HCT116 (cell line): ENCODE data around the gene C1QTNF4. TPM values are rescaled to one million over a fixed set of nuclear protein-coding genes. Genes with fewer than 3 reads are reported as not detected.

Source experiments
- ATAC-seq: fragments of 200-7000 bp; cut with Tn5 transposase; 2 replicates; pipeline ENCODE4 v1.9.1; 2020; ENCODE audit warnings: mild to moderate bottlenecking, moderate library complexity
- BruUV-seq: library from RNA; stranded (reverse); fragments of 400-500 nt; replicated peaks from 2 replicates; lab custom pipeline; 2021; lab: Mats Ljungman, UMichigan
- CTCF ChIA-PET: fragments of 300-600 bp; sonication (Branson Sonifier 250); formaldehyde crosslinking; loops from one replicate; lab custom pipeline; 2021; ENCODE audit warnings: antibody characterized with exemption; lab: Charles Lee
- POLR2A ChIA-PET: fragments of 300-600, 350-600 bp; sonication (Branson Sonifier 250); formaldehyde crosslinking; loops from one replicate; lab custom pipeline; 2021; ENCODE audit warnings: antibody characterized with exemption; lab: Charles Lee
- RAD21 ChIA-PET, 2 experiments: fragments of 300-600 bp; sonication (Branson Sonifier 250); formaldehyde crosslinking; loops; one replicate each; lab custom pipeline; 2023; ENCODE audit warnings: low total read pairs in 2 of 2; ENCODE audit not compliant: uncharacterized antibody in 2 of 2, unreplicated experiment in 2 of 2, low non-redundant PET in 1 of 2; lab: Charles Lee
- DNase-seq: peaks from one replicate; pipeline ENCODE4 v3.0.0-alpha.2; 2010; ENCODE audit warnings: low read depth, low spot score
- H2AFZ ChIP-seq: fragments of 200-600 bp; shearing (Covaris generic), sonication (generic); 2 replicates; pipeline ENCODE4 v1.6.1; 2017; ENCODE audit warnings: low read depth, mixed run types, mixed read lengths, antibody characterized with exemption, low read length; ENCODE audit not compliant: poor library complexity, severe bottlenecking
- H3K27ac ChIP-seq: 2 replicates; pipeline ENCODE4 v1.5.1; 2012; ENCODE audit warnings: low read depth, low read length
- H3K27me3 ChIP-seq: fragments of 200-600 bp; sonication (generic); 2 replicates; pipeline ENCODE4 v1.6.1; 2016; ENCODE audit warnings: mixed run types, low read length, mixed read lengths; ENCODE audit not compliant: insufficient read depth
- H3K36me3 ChIP-seq, 2 experiments: fragments of 200-500 bp in 1 of 2; fragments of 200-600 bp in 1 of 2; sonication (Bioruptor generic) in 1 of 2; sonication (generic) in 1 of 2; 2 replicates each; pipeline versions ENCODE4 v1.5.1 to v1.6.1; 2014 to 2016; ENCODE audit warnings: low read length in 2 of 2, inconsistent platforms in 1 of 2, mixed read lengths in 1 of 2, mixed run types in 1 of 2; ENCODE audit not compliant: insufficient read depth in 2 of 2, control insufficient read depth in 1 of 2
- H3K4me1 ChIP-seq, 2 experiments: fragments of 200-600 bp in 1 of 2; sonication (generic) in 1 of 2; 2 replicates each; pipeline versions ENCODE4 v1.5.1 to v1.6.1; 2012 to 2017; ENCODE audit warnings: low read length in 2 of 2, inconsistent platforms in 1 of 2, mild to moderate bottlenecking in 1 of 2, mixed read lengths in 1 of 2, mixed run types in 1 of 2, moderate library complexity in 1 of 2; ENCODE audit not compliant: insufficient read depth in 2 of 2, control insufficient read depth in 1 of 2
- H3K4me2 ChIP-seq: fragments of 200-600 bp; sonication (generic); 2 replicates; pipeline ENCODE4 v1.6.1; 2017; ENCODE audit warnings: mixed run types, low read length, mixed read lengths
- H3K4me3 ChIP-seq, 2 experiments: fragments of 200-600 bp in 1 of 2; sonication (generic) in 1 of 2; replicated peaks in 1 of 2; 2 replicates each; pipeline ENCODE4 v1.5.1; 2011 to 2016; ENCODE audit warnings: low read length in 2 of 2, control low read depth in 1 of 2, low read depth in 1 of 2, mild to moderate bottlenecking in 1 of 2, mixed read lengths in 1 of 2, mixed run types in 1 of 2
- H3K79me2 ChIP-seq: fragments of 200-600 bp; sonication (generic); 2 replicates; pipeline ENCODE4 v1.6.1; 2017; ENCODE audit warnings: mild to moderate bottlenecking, mixed run types, low read length, moderate library complexity, mixed read lengths; ENCODE audit not compliant: insufficient read depth
- H3K9ac ChIP-seq: fragments of 200-600 bp; sonication (generic); 2 replicates; pipeline ENCODE4 v1.6.1; 2016; ENCODE audit warnings: low read length, mixed read lengths
- H3K9me2 ChIP-seq: fragments of 200-600 bp; sonication (generic), shearing (Covaris generic); 2 replicates; pipeline ENCODE4 v1.6.1; 2017; ENCODE audit warnings: mixed run types, mild to moderate bottlenecking, moderate library complexity; ENCODE audit not compliant: insufficient read depth
- H3K9me3 ChIP-seq, 2 experiments: fragments of 200-500 bp in 1 of 2; fragments of 200-600 bp in 1 of 2; sonication (Bioruptor generic) in 1 of 2; sonication (generic) in 1 of 2; 2 replicates each; pipeline ENCODE4 v1.6.1; 2014 to 2017; ENCODE audit warnings: low read length in 2 of 2, mixed read lengths in 2 of 2, inconsistent platforms in 1 of 2, low read depth in 1 of 2, mild to moderate bottlenecking in 1 of 2, mixed run types in 1 of 2, moderate library complexity in 1 of 2; ENCODE audit not compliant: control insufficient read depth in 1 of 2, insufficient read depth in 1 of 2
- H4K20me1 ChIP-seq: fragments of 200-600 bp; sonication (generic), shearing (Covaris generic); 2 replicates; pipeline ENCODE4 v1.6.1; 2017; ENCODE audit warnings: mixed run types, mild to moderate bottlenecking, moderate library complexity; ENCODE audit not compliant: insufficient read depth
- EGR1 ChIP-seq: IDR thresholded peaks from 2 replicates; pipeline ENCODE4 v1.6.1; 2012; ENCODE audit warnings: low read depth
- ELF1 ChIP-seq: IDR thresholded peaks from 2 replicates; pipeline ENCODE4 v1.6.1; 2012; ENCODE audit warnings: low read depth, borderline replicate concordance
- EZH2 ChIP-seq: fragments of 200-600 bp; sonication (generic); IDR thresholded peaks from 2 replicates; pipeline ENCODE4 v1.6.1; 2017; ENCODE audit warnings: antibody characterized with exemption, mixed run types
- FOSL1 ChIP-seq: IDR thresholded peaks from 2 replicates; pipeline ENCODE4 v1.6.1; 2012; ENCODE audit warnings: low read depth
- JUND ChIP-seq: IDR thresholded peaks from 2 replicates; pipeline ENCODE4 v1.6.1; 2012
- RAD21 ChIP-seq: IDR thresholded peaks from 2 replicates; pipeline ENCODE4 v1.6.1; 2012; ENCODE audit warnings: low read depth, mild to moderate bottlenecking
- SIN3A ChIP-seq: IDR thresholded peaks from 2 replicates; pipeline ENCODE4 v1.6.1; 2012; ENCODE audit warnings: low read depth
- YY1 ChIP-seq: IDR thresholded peaks from 2 replicates; pipeline ENCODE4 v1.6.1; 2011; ENCODE audit warnings: low read length, low read depth, moderate library complexity, mild to moderate bottlenecking; ENCODE audit not compliant: insufficient replicate concordance; ENCODE audit errors: extremely low read depth
- intact Hi-C: fragments of 100-400 bp; cut with micrococcal nuclease; formaldehyde crosslinking; loops from 2 replicates; pipeline ENCODE4 v1.10.0; 2022
- total RNA-seq: library from RNA; stranded (reverse); gene quantifications from one replicate; pipeline ENCODE4 v1.2.1, GENCODE V29; 2021; ENCODE audit not compliant: unreplicated experiment
- TF ChIP-seq, protein P1 (sequence below), 3 experiments: fragments of 200-600 bp in 1 of 3; sonication (generic) in 1 of 3; IDR thresholded peaks in 2 of 3; conservative IDR thresholded peaks in 1 of 3; 2 replicates each; pipeline ENCODE4 v1.5.1; 2012 to 2017; ENCODE audit warnings: low read depth in 2 of 3, low read length in 2 of 3, antibody characterized with exemption in 1 of 3, borderline replicate concordance in 1 of 3, control low read depth in 1 of 3, mild to moderate bottlenecking in 1 of 3, mixed read lengths in 1 of 3, mixed run types in 1 of 3, moderate library complexity in 1 of 3; ENCODE audit not compliant: insufficient read depth in 1 of 3

Gene C1QTNF4
- total RNA-seq, 1 experiment from 2014 or later: 0.34 TPM

DNA sequence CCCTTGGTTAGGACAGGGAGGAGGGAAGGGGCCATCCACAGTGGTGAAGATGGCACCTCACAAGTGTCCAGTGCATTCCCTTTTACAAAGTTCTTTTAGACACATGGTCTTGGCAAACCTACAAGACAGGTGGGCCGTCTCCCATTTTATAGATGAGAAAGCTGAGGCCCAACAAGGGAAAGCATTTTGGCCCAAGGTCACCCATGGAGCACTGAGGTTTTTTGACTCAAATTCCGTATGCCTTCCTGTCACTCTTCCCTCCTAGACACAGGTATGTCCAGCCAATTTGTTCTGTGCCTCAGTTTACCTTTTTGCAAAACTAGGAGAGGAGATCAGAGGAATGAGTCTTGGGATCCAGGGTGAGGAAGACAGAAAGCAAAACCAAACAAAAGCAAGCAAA lies 1.2 kb downstream of the C1QTNF4 start:
- ChIA-PET POLR2A (no interaction called here), CTCF (no interaction called here), RAD21 (no interaction called here)
- Histone ChIP-seq H3K9me3 (no peaks in the 10 kb centered on the region), H2AFZ (no peak overlapping the region), H3K27me3 (peaks cover 6% of the 10 kb centered on the region; the same call in 1 of the 2 replicates), H3K27ac (no peak overlapping the region), H3K36me3 (no peaks in the 10 kb centered on the region), H3K79me2 (no peaks in the 10 kb centered on the region), H3K4me2 (no peak overlapping the region), H3K4me3 (no peak overlapping the region), H3K4me1 (no peaks in the 10 kb centered on the region), H3K9ac (no peak overlapping the region), H4K20me1 (no peaks in the 10 kb centered on the region), H3K9me2 (no peaks in the 10 kb centered on the region)
- no peak for DNase-seq
- intact Hi-C loops: no loop called here
- TF ChIP-seq EZH2 (no peak), JUND (no peak)
- no peak for ATAC-seq
- BruUV-seq: no TSS peak

DNA sequence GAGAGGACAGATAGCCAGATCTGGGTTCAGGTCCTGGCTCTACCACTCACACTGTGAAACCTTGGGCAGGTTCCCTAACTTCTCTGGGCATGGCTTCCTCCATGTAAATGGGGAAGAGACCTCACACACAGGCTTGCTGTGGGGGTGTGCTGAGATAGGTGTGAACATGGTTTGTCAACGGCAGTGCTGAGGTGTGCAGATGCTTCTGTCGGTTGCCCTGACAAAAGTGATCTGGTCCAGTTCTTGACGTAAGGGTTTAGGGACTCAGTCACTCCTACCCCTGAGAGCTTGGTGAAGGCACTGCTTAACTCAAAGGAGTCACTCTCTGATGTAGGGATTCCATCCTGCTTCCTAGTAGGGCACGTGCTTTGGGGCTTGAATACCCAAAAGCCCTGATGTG lies 2.0 kb downstream of the C1QTNF4 start:
- Histone ChIP-seq H3K4me3 (no peak overlapping the region), H3K4me2 (no peak overlapping the region), H3K36me3 (no peaks in the 10 kb centered on the region), H3K27ac (no peak overlapping the region), H3K9me2 (no peaks in the 10 kb centered on the region), H3K4me1 (no peaks in the 10 kb centered on the region)
- ChIA-PET RAD21 (no interaction called here), POLR2A (interaction anchor here (0.6 kb wide), 1 partner anchor 340 kb away, joined by 3 read pairs; no protein-coding TSS in a partner anchor)
- ATAC-seq (no peak), DNase-seq (no peak)
- intact Hi-C loops: no loop called here
- no peak for TF ChIP-seq RAD21
- TF ChIP-seq ELF1: no peak
- no peak for TF ChIP-seq FOSL1
- no peak for TF ChIP-seq SIN3A
- TF ChIP-seq YY1: no peak
- no peak for TF ChIP-seq EGR1
- TF ChIP-seq, protein P1, sequence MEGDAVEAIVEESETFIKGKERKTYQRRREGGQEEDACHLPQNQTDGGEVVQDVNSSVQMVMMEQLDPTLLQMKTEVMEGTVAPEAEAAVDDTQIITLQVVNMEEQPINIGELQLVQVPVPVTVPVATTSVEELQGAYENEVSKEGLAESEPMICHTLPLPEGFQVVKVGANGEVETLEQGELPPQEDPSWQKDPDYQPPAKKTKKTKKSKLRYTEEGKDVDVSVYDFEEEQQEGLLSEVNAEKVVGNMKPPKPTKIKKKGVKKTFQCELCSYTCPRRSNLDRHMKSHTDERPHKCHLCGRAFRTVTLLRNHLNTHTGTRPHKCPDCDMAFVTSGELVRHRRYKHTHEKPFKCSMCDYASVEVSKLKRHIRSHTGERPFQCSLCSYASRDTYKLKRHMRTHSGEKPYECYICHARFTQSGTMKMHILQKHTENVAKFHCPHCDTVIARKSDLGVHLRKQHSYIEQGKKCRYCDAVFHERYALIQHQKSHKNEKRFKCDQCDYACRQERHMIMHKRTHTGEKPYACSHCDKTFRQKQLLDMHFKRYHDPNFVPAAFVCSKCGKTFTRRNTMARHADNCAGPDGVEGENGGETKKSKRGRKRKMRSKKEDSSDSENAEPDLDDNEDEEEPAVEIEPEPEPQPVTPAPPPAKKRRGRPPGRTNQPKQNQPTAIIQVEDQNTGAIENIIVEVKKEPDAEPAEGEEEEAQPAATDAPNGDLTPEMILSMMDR (IDR thresholded peaks at IDR 0.05 in 2 of 3, conservative IDR thresholded peaks at IDR 0.05 in 1 of 3; ENCODE audit: borderline replicate concordance in 1 of 3, insufficient read depth in 1 of 3, low read depth in 2 of 3, low read length in 2 of 3): no peak
- TF ChIP-seq, all 23 proteins: peak for 0
- Histone ChIP-seq H3K79me2 (no peaks in the 10 kb centered on the region), H3K27me3 (peaks cover 6% of the 10 kb centered on the region; the same call in 1 of the 2 replicates), H3K9ac (no peak overlapping the region), H2AFZ (no peak overlapping the region), H3K9me3 (no peaks in the 10 kb centered on the region), H4K20me1 (no peaks in the 10 kb centered on the region)
- no TSS peak for BruUV-seq
- CTCF ChIA-PET: no interaction called here
